Neural cell (in vitro differentiated cells): ENCODE measurements around the gene NRG3.

Source experiments
- CTCF ChIP-seq: fragments of 450-650 bp; IDR thresholded peaks from 2 replicates; pipeline ENCODE4 v1.5.1; 2014; ENCODE audit warnings: antibody characterized with exemption, mild to moderate bottlenecking, moderate library complexity; ENCODE audit not compliant: poor library complexity, severe bottlenecking
- EP300 ChIP-seq: fragments of 450-650 bp; conservative IDR thresholded peaks from 2 replicates; pipeline ENCODE4 v1.6.1; 2014; ENCODE audit warnings: antibody characterized with exemption, mild to moderate bottlenecking, moderate library complexity; ENCODE audit not compliant: poor library complexity, severe bottlenecking
- EZH2 ChIP-seq: fragments of 200-600, 300-800 bp; shearing (Covaris generic), sonication (generic); IDR thresholded peaks from 2 replicates; pipeline ENCODE4 v1.6.1; 2014; ENCODE audit warnings: antibody characterized with exemption, low read length, borderline replicate concordance, mild to moderate bottlenecking; ENCODE audit not compliant: insufficient read depth, poor library complexity, severe bottlenecking
- POLR2AphosphoS5 ChIP-seq: IDR thresholded peaks from 2 replicates; pipeline ENCODE4 v1.6.1; 2012
- RAD21 ChIP-seq: fragments of 450-650 bp; conservative IDR thresholded peaks from 2 replicates; pipeline ENCODE4 v1.6.1; 2014; ENCODE audit warnings: antibody characterized with exemption, mild to moderate bottlenecking, moderate library complexity
- REST ChIP-seq: IDR thresholded peaks from 2 replicates; pipeline ENCODE4 v1.6.1; 2012; ENCODE audit warnings: borderline replicate concordance
- TAF1 ChIP-seq: IDR thresholded peaks from 2 replicates; pipeline ENCODE4 v1.6.1; 2012; ENCODE audit warnings: low read depth

DNA sequence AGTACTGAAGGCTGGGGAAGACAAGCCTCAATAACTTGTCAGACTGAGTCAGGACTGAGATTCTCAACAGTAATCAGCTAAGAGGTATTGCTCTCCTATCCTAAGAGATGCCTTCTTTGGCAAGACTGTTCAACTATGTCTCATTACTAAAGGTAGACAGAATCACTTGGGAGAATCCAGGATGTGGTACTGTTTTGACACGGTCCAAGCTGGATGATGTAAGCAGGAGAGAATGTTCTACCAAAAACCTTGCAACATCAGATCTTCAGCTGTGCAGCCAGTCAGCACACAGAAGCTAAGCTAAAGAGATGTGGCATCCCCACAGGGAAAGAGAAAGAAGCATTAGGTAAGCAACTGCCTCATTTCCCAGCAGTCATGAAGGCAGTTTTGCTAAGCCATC, 391.4 kb downstream of the NRG3 start:
- TF ChIP-seq CTCF = no peak
- no peak for TF ChIP-seq RAD21
- TF ChIP-seq POLR2AphosphoS5 = no peak
- no peak for TF ChIP-seq EZH2
- TF ChIP-seq EP300 = no peak
- TF ChIP-seq REST = no peak
- no peak for TF ChIP-seq TAF1
